ENCODE measurements around the gene SYVN1. TPM values are rescaled to one million over a fixed set of nuclear protein-coding genes. Genes with fewer than 3 reads are reported as not detected.

The SYVN1 gene
- total RNA-seq, 1 donor from 2014 or later: 54.7 TPM

DNA sequence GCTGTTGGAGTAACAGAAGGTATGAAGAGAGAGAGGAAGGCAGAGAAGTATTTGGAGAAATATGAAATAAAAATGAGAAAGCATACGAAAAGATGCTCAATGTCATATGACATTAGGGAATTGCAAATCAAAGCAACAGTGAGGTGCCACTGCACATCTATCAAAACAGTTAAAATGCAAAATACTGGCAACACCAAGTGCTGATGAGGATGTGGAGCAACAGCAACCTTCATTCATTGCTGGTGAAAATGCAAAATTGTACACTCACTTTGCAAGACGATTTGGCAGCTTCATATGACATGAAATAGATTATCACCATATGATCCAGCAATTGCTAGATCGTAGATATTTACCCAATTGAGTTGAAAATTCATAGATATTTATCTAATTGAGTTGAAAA, 26.3 kb upstream of the SYVN1 start:
- no peaks in the 10 kb centered on the region for H3K27me3 Mint-ChIP-seq (ENCODE audit: unreplicated experiment)
- no peaks in the 10 kb centered on the region for H3K4me1 Mint-ChIP-seq (ENCODE audit: low read depth, unreplicated experiment)

DNA sequence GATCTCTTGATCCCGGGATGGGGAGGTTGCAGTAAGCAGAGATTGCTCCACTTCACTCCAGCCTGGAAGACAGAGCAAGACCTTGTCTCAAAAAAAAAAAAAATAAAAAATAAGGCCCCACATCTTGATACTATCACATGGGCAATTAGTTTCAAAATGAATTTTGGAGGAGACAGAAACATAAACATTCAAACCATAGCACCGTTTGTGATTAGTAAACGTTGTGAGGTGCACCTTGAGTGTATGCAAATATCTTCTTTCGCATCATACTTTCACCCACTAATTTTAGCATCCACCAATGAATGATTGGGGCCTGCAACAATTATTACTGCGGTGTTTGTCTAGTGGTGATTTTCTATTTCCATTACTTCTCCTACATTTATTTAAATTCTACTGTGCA, 24.7 kb upstream of the SYVN1 start:
- no peaks in the 10 kb centered on the region for H3K27me3 Mint-ChIP-seq (ENCODE audit: unreplicated experiment)
- no peaks in the 10 kb centered on the region for H3K4me1 Mint-ChIP-seq (ENCODE audit: low read depth, unreplicated experiment)
- no peak overlapping the region for H3K4me3 Mint-ChIP-seq (ENCODE audit: unreplicated experiment)
- no peak overlapping the region for H3K27ac Mint-ChIP-seq (ENCODE audit: unreplicated experiment)
- no peak for DNase-seq
- H3K36me3 Mint-ChIP-seq (ENCODE audit: unreplicated experiment): no peaks in the 10 kb centered on the region
- no peaks in the 10 kb centered on the region for H3K9me3 Mint-ChIP-seq (ENCODE audit: unreplicated experiment)
- TF ChIP-seq, protein P1, sequence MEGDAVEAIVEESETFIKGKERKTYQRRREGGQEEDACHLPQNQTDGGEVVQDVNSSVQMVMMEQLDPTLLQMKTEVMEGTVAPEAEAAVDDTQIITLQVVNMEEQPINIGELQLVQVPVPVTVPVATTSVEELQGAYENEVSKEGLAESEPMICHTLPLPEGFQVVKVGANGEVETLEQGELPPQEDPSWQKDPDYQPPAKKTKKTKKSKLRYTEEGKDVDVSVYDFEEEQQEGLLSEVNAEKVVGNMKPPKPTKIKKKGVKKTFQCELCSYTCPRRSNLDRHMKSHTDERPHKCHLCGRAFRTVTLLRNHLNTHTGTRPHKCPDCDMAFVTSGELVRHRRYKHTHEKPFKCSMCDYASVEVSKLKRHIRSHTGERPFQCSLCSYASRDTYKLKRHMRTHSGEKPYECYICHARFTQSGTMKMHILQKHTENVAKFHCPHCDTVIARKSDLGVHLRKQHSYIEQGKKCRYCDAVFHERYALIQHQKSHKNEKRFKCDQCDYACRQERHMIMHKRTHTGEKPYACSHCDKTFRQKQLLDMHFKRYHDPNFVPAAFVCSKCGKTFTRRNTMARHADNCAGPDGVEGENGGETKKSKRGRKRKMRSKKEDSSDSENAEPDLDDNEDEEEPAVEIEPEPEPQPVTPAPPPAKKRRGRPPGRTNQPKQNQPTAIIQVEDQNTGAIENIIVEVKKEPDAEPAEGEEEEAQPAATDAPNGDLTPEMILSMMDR (IDR thresholded peaks at IDR 0.05; ENCODE audit: partially characterized antibody, unreplicated experiment): no peak

More for the DNA sequence above, 26.3 kb upstream of the SYVN1 start:
- Mint-ChIP-seq H3K27ac (ENCODE audit: unreplicated experiment) (no peak overlapping the region), H3K36me3 (ENCODE audit: unreplicated experiment) (no peaks in the 10 kb centered on the region), H3K9me3 (ENCODE audit: unreplicated experiment) (no peaks in the 10 kb centered on the region), H3K4me3 (ENCODE audit: unreplicated experiment) (no peak overlapping the region)
- no peak for DNase-seq
- TF ChIP-seq, protein P1 (IDR thresholded peaks at IDR 0.05; ENCODE audit: partially characterized antibody, unreplicated experiment): no peak

DNA sequence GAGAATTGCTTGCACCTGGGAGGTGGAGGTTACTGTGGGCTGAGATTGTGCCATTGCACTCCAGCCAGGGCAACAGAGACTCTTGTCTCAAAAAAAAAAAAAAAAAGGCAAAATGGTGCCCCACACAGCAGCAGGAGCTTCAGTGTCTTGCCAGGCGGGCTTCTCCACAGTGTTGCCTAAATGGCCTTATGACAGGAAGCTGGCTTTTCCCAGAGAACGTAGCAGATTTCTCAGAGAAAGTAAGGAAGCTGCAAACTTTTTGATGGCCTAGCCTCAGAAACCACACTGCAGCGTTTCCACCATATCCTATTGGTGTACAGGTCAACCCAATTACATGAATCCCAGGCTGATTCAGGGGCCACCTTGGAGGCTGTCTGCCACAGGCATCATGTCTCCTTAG, 23.0 kb upstream of the SYVN1 start:
- TF ChIP-seq, protein P1 (IDR thresholded peaks at IDR 0.05; ENCODE audit: partially characterized antibody, unreplicated experiment): no peak
- Mint-ChIP-seq H3K4me3 (ENCODE audit: unreplicated experiment) (no peak overlapping the region), H3K27ac (ENCODE audit: unreplicated experiment) (no peak overlapping the region), H3K36me3 (ENCODE audit: unreplicated experiment) (no peaks in the 10 kb centered on the region), H3K27me3 (ENCODE audit: unreplicated experiment) (no peaks in the 10 kb centered on the region), H3K9me3 (ENCODE audit: unreplicated experiment) (no peaks in the 10 kb centered on the region), H3K4me1 (ENCODE audit: low read depth, unreplicated experiment) (no peaks in the 10 kb centered on the region)
- DNase-seq: no peak

DNA sequence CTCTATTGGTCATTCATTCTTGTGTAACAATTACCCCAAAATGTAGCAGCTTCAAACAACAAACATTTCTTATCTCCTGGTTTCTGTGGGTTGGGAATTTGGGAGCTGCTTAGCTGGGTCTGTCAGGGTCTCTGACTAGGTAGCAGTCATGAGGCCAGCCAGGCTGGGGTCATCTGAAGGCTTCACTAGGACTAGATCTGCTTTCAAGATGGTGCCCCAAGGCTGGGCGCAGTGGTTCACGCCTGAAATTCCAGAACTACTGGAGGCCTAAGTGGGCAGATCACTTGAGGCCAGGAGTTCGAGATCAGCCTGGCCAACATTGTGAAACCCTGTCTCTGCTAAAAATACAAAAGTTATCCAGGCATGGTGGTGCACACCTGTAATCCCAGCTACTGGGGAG, 22.6 kb upstream of the SYVN1 start:
- TF ChIP-seq, protein P1 (IDR thresholded peaks at IDR 0.05; ENCODE audit: partially characterized antibody, unreplicated experiment): no peak
- no peaks in the 10 kb centered on the region for H3K27me3 Mint-ChIP-seq (ENCODE audit: unreplicated experiment)
- H3K36me3 Mint-ChIP-seq (ENCODE audit: unreplicated experiment): no peaks in the 10 kb centered on the region
- H3K9me3 Mint-ChIP-seq (ENCODE audit: unreplicated experiment): no peaks in the 10 kb centered on the region
- DNase-seq: no peak
- H3K4me3 Mint-ChIP-seq (ENCODE audit: unreplicated experiment): no peak overlapping the region
- no peak overlapping the region for H3K27ac Mint-ChIP-seq (ENCODE audit: unreplicated experiment)
- H3K4me1 Mint-ChIP-seq (ENCODE audit: low read depth, unreplicated experiment): no peaks in the 10 kb centered on the region

DNA sequence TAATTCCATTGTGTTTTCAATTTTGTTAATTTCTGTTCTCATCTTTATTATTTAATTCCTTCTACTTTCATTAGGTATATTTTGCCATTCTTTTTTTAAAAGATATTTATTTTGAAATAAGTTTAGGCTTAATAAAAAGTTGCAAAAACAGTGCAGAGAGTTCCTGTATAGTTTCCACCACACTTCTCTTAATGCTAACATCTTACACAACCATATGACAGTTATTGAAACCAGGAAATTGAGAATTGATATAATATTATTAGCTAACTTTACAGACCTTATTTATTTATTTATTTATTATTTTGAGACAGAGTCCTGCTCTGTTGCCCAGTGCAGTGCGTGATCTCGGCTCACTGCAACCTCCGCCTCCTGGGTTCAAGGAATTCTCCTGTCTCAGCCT, 21.9 kb upstream of the SYVN1 start:
- Mint-ChIP-seq H3K27me3 (ENCODE audit: unreplicated experiment) (no peaks in the 10 kb centered on the region), H3K4me1 (ENCODE audit: low read depth, unreplicated experiment) (no peaks in the 10 kb centered on the region), H3K4me3 (ENCODE audit: unreplicated experiment) (no peak overlapping the region), H3K9me3 (ENCODE audit: unreplicated experiment) (peaks cover 1% of the 10 kb centered on the region), H3K36me3 (ENCODE audit: unreplicated experiment) (no peaks in the 10 kb centered on the region), H3K27ac (ENCODE audit: unreplicated experiment) (no peak overlapping the region)
- DNase-seq: no peak
- TF ChIP-seq, protein P1 (IDR thresholded peaks at IDR 0.05; ENCODE audit: partially characterized antibody, unreplicated experiment): no peak
